Transverse colon (tissue), 4 donors: ENCODE data around the gene RAI14.

ENCODE experiments used
- CTCF ChIP-seq, 5 experiments: fragments of 200-600 bp in 3 of 5; fragments of 450-650 bp in 2 of 5; sonication (generic) in 3 of 5; IDR thresholded peaks; 1 replicate in 2 of 5; 2 replicates in 3 of 5; pipeline ENCODE4 v1.5.1; 2016 to 2017; ENCODE audit warnings: antibody characterized with exemption in 5 of 5, inconsistent platforms in 3 of 5, mild to moderate bottlenecking in 2 of 5, moderate library complexity in 1 of 5
- EP300 ChIP-seq: sonication (generic); formaldehyde crosslinking; IDR thresholded peaks from one replicate; pipeline ENCODE4 v1.6.1; 2017; ENCODE audit warnings: antibody characterized with exemption, low read depth
- POLR2A ChIP-seq: fragments of 450-650 bp; IDR thresholded peaks from one replicate; pipeline ENCODE4 v1.6.1; 2016; ENCODE audit warnings: antibody characterized with exemption, mild to moderate bottlenecking, moderate library complexity
- POLR2AphosphoS5 ChIP-seq, 3 donors: sonication (generic); formaldehyde crosslinking; IDR thresholded peaks; one replicate each; pipeline ENCODE4 v1.6.1; 2016; ENCODE audit warnings: antibody characterized with exemption in 3 of 3

- TF ChIP-seq CTCF (IDR thresholded peaks at IDR 0.05) (no peak), POLR2A (no peak), EP300 (no peak), POLR2AphosphoS5 (IDR thresholded peaks at IDR 0.05) (no peak)
Observed at GRCh38 chr5:34682926-34683623, 26.9 kb downstream of the RAI14 start.
